BLaER1 treated with 17β-estradiol and CSF1 and Interleukin-3, amounts not matched to agents 10 nM and 100 nM (cell line): ENCODE results near the gene GMDS.
A peak's percentile ranks its signal among the peaks of the same experiment; 100 is the strongest.

ENCODE experiments used
- H3K27ac ChIP-seq, 11 experiments: shearing (Covaris generic); formaldehyde crosslinking; 2 replicates each; pipeline ENCODE4 v1.8.1; 2022
- H3K27me3 ChIP-seq, 11 experiments: shearing (Covaris generic); formaldehyde crosslinking; 2 replicates each; pipeline ENCODE4 v1.8.1; 2022
- H3K36me3 ChIP-seq, 11 experiments: shearing (Covaris generic); formaldehyde crosslinking; 2 replicates each; pipeline ENCODE4 v1.8.1; 2022
- H3K4me1 ChIP-seq, 10 experiments: shearing (Covaris generic); formaldehyde crosslinking; 2 replicates each; pipeline ENCODE4 v1.8.1; 2022
- H3K4me2 ChIP-seq, 11 experiments: shearing (Covaris generic); formaldehyde crosslinking; 2 replicates each; pipeline ENCODE4 v1.8.1; 2022
- H3K4me3 ChIP-seq, 10 experiments: shearing (Covaris generic); formaldehyde crosslinking; 2 replicates each; pipeline ENCODE4 v1.8.1; 2022
- H3K9ac ChIP-seq, 11 experiments: shearing (Covaris generic); formaldehyde crosslinking; 2 replicates each; pipeline ENCODE4 v1.8.1; 2022
- H3K9me3 ChIP-seq, 11 experiments: shearing (Covaris generic); formaldehyde crosslinking; replicated peaks in 1 of 11; 2 replicates each; pipeline ENCODE4 v1.8.1; 2022
- H4K20me1 ChIP-seq, 11 experiments: shearing (Covaris generic); formaldehyde crosslinking; 2 replicates each; pipeline ENCODE4 v1.8.1; 2022
- Cebpa-rat ChIP-seq, 11 experiments: shearing (Covaris generic); IDR thresholded peaks; 2 replicates each; pipeline ENCODE4 v1.8.1; 2022

Gene GMDS

DNA sequence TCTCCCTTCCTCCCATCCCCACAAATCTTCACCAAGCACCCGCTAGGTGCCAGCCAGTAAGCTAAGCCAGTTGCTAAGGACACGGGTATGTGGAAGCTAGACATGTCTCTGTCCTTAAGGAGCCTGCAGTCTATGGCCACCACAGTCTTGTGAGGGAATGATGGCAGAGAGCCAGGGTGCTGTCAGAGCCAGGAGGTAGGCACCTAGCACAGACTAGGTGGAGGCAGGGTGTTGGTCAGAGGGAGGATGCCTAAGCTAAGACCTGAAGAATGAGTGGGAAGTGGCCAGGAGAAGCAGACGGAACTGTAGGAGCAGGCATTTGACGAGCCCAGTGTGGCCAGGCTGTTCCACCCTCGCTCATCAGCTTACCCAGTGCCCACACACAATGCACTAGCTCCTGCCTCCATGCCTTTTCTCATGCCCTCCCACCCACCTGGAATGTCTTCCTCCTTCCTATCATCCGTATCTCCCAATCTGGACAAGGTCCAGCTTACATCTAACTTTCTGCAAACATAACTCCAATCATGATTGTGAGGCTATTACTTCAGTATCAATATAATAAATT is 510.1 kb downstream of the GMDS start:
- Histone ChIP-seq H3K4me1 (peaks cover 8 to 20% (median 16%) of the 10 kb centered on the region in 10 experiments; a peak in 17 of 20 replicates), H3K9me3 (peaks cover 0 to 15% (median 11%) of the 10 kb centered on the region in 11 experiments; a peak in 12 of 22 replicates)
- TF ChIP-seq Cebpa-rat (IDR thresholded peaks at IDR 0.05), result no peak

DNA sequence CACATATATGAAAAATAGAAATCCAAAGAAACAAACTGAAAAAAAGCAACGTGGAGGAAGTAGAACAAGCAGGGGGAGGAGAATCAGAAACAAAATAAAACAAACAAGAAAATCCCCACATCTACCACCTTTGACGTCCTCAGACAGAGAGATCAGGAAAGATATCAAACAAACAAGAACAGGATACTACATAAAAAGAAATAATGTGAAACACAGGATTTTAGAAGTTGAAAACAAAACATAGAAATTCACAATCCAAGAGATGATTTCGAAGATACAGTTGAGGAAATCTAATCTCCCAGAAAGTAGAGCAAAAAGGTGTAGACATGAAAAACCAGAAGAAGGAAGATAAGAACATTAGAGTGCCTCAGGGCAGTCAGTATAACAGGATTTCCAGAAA is 514.5 kb downstream of the GMDS start:
- Histone ChIP-seq H3K4me1 (no peaks in the 10 kb centered on the region), H3K9ac (no peak overlapping the region)
- TF ChIP-seq Cebpa-rat (IDR thresholded peaks at IDR 0.05), result no peak

More for the DNA sequence above, 510.1 kb downstream of the GMDS start:
- Histone ChIP-seq H3K9ac (no peak overlapping the region), H3K27ac (no peak overlapping the region), H4K20me1 (peaks cover 0 to 6% (median 0%) of the 10 kb centered on the region in 11 experiments; a peak in 2 of 22 replicates), H3K27me3 (no peaks in the 10 kb centered on the region), H3K4me2 (no peak overlapping the region), H3K36me3 (no peaks in the 10 kb centered on the region; a peak in 1 of 22 replicates), H3K4me3 (no peak overlapping the region)

DNA sequence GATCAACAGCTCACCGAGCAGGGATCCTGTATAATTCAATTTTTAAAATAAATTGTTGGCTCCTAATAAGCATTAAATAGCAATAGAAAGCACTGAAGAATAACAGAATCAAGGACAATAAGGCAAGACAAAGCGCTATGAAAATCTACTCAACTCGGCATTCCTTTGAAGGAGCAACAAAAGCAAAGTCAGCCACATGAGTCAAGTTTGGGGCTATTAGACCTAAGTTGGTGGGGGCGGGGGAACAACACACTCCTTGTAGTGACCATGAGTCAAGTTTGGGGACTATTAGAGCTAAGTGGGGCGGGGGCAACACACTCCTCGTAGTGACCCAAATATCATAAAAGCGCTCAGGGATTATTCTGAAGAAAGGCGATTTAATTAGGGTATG is 515.7 kb downstream of the GMDS start:
- Histone ChIP-seq H4K20me1 (no peaks in the 10 kb centered on the region), H3K4me2 (no peak overlapping the region), H3K4me1 (peaks cover 4 to 9% (median 6%) of the 10 kb centered on the region in 10 experiments; a peak in 18 of 20 replicates), H3K9ac (no peak overlapping the region), H3K27ac (no peak overlapping the region), H3K4me3 (no peak overlapping the region), H3K9me3 (peaks cover 0 to 17% (median 11%) of the 10 kb centered on the region in 11 experiments; a peak in 12 of 22 replicates), H3K27me3 (no peaks in the 10 kb centered on the region), H3K36me3 (peaks cover 0 to 13% (median 0%) of the 10 kb centered on the region in 11 experiments; a peak in 2 of 22 replicates)
- TF ChIP-seq Cebpa-rat (IDR thresholded peaks at IDR 0.05), result no peak

More for the DNA sequence above, 514.5 kb downstream of the GMDS start:
- no peaks in the 10 kb centered on the region for H3K27me3 ChIP-seq
- no peak overlapping the region for H3K4me2 ChIP-seq
- H3K4me3 ChIP-seq, result no peak overlapping the region
- peaks cover 0 to 17% (median 11%) of the 10 kb centered on the region in 11 experiments; a peak in 12 of 22 replicates for H3K9me3 ChIP-seq
- peaks cover 0 to 5% (median 0%) of the 10 kb centered on the region in 11 experiments; a peak in 2 of 22 replicates for H3K36me3 ChIP-seq
- H3K27ac ChIP-seq, result no peak overlapping the region
- H4K20me1 ChIP-seq, result no peaks in the 10 kb centered on the region

DNA sequence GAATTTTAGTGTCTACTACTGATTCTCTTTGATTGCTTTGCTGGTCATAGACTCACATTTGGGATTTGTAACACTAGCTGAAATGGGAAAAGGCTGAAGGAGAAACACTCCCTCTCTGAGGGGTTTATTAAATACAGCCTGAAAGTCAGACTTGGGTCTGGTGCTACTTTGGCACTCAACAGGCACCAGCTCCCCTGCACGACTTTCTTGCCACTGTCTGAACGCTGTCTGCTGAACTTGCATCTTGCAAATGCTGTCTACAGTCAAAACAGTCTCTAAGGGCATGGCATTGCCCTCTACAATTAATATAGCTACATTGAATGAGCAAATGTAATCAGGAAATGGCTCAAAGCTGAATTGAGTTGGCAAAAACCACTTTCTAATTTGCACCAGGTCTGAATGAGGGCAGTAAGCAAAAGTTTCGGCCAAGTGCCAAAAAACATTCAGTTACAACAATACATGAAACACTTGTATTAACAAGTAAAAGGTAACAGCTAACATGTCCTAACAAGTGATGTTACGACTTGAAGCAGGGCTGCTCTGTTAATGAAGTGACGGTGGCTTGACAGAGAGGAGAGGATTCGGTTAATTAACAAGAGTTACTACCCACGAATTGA is 516.2 kb downstream of the GMDS start:
- Histone ChIP-seq H3K4me2 (no peak overlapping the region), H3K9ac (no peak overlapping the region), H3K9me3 (peaks cover 0 to 17% (median 11%) of the 10 kb centered on the region in 11 experiments; a peak in 12 of 22 replicates), H3K27me3 (no peaks in the 10 kb centered on the region), H3K4me1 (peaks cover 9 to 14% (median 11%) of the 10 kb centered on the region in 10 experiments; a peak in 18 of 20 replicates), H3K4me3 (no peak overlapping the region), H4K20me1 (no peaks in the 10 kb centered on the region), H3K36me3 (peaks cover 0 to 13% (median 0%) of the 10 kb centered on the region in 11 experiments; a peak in 2 of 22 replicates), H3K27ac (no peak overlapping the region)
- TF ChIP-seq Cebpa-rat (IDR thresholded peaks at IDR 0.05), result no peak

DNA sequence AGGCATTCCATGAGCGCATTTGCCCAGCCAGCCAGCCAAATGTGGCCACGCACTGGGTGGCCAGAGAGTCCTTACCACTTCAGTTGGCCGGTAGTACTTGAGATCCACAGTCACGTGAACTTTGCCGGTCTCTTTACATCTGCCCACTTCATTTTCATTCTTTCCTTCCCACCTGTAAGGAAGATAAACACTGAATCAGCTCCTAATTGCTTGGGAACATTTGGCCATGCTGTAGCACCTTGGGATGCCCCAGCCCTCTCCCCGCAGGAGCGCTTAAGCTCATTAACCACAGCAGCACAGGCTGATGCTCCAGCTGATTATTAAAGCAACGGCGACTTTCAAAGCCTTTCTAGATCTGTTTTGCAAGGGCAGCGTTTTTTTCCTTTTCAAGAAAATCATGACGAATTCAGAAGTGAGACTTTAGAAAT is 519.0 kb downstream of the GMDS start:
- Histone ChIP-seq H3K4me1 (peaks cover 10 to 16% (median 13%) of the 10 kb centered on the region in 10 experiments; a peak in 18 of 20 replicates), H3K27ac (no peak overlapping the region), H3K4me2 (no peak overlapping the region), H3K9me3 (peaks cover 0 to 13% (median 7%) of the 10 kb centered on the region in 11 experiments; a peak in 11 of 22 replicates), H3K9ac (no peak overlapping the region), H3K36me3 (peaks cover 0 to 20% (median 0%) of the 10 kb centered on the region in 11 experiments; a peak in 4 of 22 replicates), H4K20me1 (no peaks in the 10 kb centered on the region), H3K4me3 (no peak overlapping the region), H3K27me3 (no peaks in the 10 kb centered on the region)
- TF ChIP-seq Cebpa-rat (IDR thresholded peaks at IDR 0.05), result no peak

DNA sequence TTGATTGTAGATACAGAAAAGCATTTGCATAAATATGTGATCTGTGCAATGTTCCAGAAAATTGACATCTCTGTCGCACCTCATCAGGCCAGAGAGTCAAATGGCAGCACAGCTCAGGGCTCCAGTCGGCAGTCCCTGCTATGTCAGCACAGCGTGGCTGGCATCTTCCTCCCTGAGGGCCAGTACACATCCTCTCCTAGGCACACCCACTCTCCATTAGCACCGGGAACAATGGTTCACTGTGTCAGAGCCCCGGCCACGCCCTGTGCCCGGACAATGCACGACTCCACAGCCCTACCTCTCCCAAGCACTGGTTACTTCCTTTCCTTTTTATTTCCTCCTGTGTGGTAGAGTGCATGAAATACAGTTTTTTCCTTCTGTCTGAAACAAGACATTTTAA is 520.8 kb downstream of the GMDS start:
- H4K20me1 ChIP-seq, result no peaks in the 10 kb centered on the region
- H3K9ac ChIP-seq, result no peak overlapping the region
- no peaks in the 10 kb centered on the region for H3K27me3 ChIP-seq
- peaks cover 0 to 20% (median 0%) of the 10 kb centered on the region in 11 experiments; a peak in 3 of 22 replicates for H3K36me3 ChIP-seq
- H3K4me3 ChIP-seq, result no peak overlapping the region
- H3K27ac ChIP-seq, result peak overlapping the region in 1 of 11 experiments; percentile 3; a peak in 2 of 22 replicates
- TF ChIP-seq Cebpa-rat (IDR thresholded peaks at IDR 0.05), result no peak
- H3K9me3 ChIP-seq, result no peaks in the 10 kb centered on the region
- peaks cover 10 to 16% (median 14%) of the 10 kb centered on the region in 10 experiments; a peak in 18 of 20 replicates for H3K4me1 ChIP-seq
- peak overlapping the region; percentile 6 to 72 (median 50); a peak in 20 of 22 replicates for H3K4me2 ChIP-seq

DNA sequence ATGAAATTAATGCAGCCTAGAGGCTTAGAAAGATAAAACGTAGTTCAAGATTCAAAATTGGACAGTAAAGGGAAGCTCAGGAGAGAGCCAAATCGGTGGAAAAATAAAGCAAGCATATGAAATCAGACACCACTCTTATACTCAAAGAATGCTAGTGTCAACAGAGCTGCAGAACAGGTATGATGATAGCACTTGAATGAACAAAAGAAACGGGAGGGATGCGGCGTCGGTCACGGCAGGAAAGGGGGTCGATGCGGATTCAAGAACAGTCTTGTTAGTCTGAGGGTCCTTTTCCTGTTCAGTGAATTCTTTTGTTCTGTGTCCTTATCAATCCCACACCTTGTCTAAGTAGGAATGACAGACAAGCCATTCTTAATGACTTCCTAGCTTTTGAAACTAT is 521.3 kb downstream of the GMDS start:
- H4K20me1 ChIP-seq, result no peaks in the 10 kb centered on the region
- no peak overlapping the region for H3K9ac ChIP-seq
- no peak overlapping the region for H3K4me3 ChIP-seq
- H3K27ac ChIP-seq, result no peak overlapping the region
- H3K4me2 ChIP-seq, result peak overlapping the region in 9 of 11 experiments; percentile 6 to 72 (median 51); a peak in 15 of 22 replicates
- TF ChIP-seq Cebpa-rat (IDR thresholded peaks at IDR 0.05), result no peak
- peaks cover 10 to 16% (median 14%) of the 10 kb centered on the region in 10 experiments; a peak in 18 of 20 replicates for H3K4me1 ChIP-seq
- no peaks in the 10 kb centered on the region for H3K9me3 ChIP-seq
- no peaks in the 10 kb centered on the region for H3K27me3 ChIP-seq
- H3K36me3 ChIP-seq, result peaks cover 0 to 20% (median 0%) of the 10 kb centered on the region in 11 experiments; a peak in 3 of 22 replicates

DNA sequence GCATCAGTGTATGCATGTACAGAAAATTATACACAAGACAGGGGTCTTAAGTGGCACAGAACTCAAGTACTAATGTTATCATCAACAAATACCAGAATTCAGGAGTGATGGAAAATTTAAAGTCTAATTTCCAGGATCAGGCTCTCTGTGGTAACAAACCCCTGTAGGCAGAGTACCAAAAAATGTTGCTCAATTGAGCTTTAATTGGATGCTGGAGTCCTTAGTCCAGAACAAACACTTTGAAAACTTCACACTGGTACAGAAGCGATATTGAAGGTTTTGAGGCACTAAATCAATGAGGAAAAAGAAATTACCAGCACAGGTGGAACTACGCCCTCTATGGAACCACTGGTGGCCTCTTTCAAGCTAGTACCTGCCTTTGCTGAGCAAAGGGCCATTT is 522.6 kb downstream of the GMDS start:
- H3K27ac ChIP-seq, result no peak overlapping the region
- no peaks in the 10 kb centered on the region for H4K20me1 ChIP-seq
- H3K9ac ChIP-seq, result no peak overlapping the region
- H3K4me1 ChIP-seq, result peaks cover 10 to 16% (median 14%) of the 10 kb centered on the region in 10 experiments; a peak in 18 of 20 replicates
- TF ChIP-seq Cebpa-rat (IDR thresholded peaks at IDR 0.05), result no peak
- no peaks in the 10 kb centered on the region for H3K27me3 ChIP-seq
- no peaks in the 10 kb centered on the region for H3K9me3 ChIP-seq
- H3K4me3 ChIP-seq, result no peak overlapping the region
- peaks cover 0 to 20% (median 0%) of the 10 kb centered on the region in 11 experiments; a peak in 3 of 22 replicates for H3K36me3 ChIP-seq
- no peak overlapping the region for H3K4me2 ChIP-seq

DNA sequence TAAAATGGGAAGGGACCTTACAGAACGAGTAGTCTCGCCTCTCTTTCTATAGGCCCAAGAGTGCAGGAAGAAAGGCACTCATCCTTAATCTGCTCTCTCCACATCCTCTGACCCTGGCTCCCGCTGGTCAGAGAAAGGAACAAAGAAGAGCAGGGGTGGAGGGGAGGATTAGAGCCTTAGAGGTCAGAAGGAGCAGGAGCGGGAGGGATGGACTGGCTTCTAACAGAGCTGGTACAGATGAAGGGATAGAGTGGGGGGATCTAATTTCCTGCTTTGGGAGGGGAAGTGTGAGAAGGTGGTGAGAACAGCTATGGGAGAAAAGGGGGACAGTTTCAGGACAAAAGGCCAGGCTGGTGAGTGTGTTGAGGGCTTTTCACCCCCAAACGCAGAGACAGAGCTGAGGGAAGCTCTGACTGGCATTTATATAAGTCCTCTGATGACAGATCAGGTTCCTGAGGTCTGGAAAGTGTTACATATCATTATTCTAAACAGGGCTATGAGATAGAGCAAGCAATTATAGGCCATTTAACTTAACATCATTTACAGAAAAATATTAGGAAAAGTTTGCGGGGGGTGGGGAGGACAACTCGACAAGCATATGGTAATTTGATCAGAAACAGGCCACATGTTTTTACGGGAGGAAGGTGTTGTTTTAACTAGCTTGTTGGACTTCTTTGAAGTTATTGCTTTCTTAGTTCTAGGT is 524.6 kb downstream of the GMDS start:
- H3K4me3 ChIP-seq, result no peak overlapping the region
- no peaks in the 10 kb centered on the region for H4K20me1 ChIP-seq
- no peak for TF ChIP-seq Cebpa-rat (IDR thresholded peaks at IDR 0.05)
- H3K4me1 ChIP-seq, result peaks cover 10 to 16% (median 14%) of the 10 kb centered on the region in 10 experiments; a peak in 18 of 20 replicates
- no peaks in the 10 kb centered on the region for H3K27me3 ChIP-seq
- no peak overlapping the region for H3K4me2 ChIP-seq
- no peak overlapping the region for H3K27ac ChIP-seq
- no peaks in the 10 kb centered on the region for H3K9me3 ChIP-seq
- no peak overlapping the region for H3K9ac ChIP-seq
- H3K36me3 ChIP-seq, result peaks cover 0 to 14% (median 0%) of the 10 kb centered on the region in 11 experiments; a peak in 3 of 22 replicates
